ENCODE measurements around the gene TEX261. TPM values are rescaled to one million over a fixed set of nuclear protein-coding genes. Genes with fewer than 3 reads are reported as not detected.
A peak's percentile ranks its signal among the peaks of the same experiment; 100 is the strongest.

TEX261 gene
- total RNA-seq, 1 experiment from 2014 or later: 54.2 TPM

DNA sequence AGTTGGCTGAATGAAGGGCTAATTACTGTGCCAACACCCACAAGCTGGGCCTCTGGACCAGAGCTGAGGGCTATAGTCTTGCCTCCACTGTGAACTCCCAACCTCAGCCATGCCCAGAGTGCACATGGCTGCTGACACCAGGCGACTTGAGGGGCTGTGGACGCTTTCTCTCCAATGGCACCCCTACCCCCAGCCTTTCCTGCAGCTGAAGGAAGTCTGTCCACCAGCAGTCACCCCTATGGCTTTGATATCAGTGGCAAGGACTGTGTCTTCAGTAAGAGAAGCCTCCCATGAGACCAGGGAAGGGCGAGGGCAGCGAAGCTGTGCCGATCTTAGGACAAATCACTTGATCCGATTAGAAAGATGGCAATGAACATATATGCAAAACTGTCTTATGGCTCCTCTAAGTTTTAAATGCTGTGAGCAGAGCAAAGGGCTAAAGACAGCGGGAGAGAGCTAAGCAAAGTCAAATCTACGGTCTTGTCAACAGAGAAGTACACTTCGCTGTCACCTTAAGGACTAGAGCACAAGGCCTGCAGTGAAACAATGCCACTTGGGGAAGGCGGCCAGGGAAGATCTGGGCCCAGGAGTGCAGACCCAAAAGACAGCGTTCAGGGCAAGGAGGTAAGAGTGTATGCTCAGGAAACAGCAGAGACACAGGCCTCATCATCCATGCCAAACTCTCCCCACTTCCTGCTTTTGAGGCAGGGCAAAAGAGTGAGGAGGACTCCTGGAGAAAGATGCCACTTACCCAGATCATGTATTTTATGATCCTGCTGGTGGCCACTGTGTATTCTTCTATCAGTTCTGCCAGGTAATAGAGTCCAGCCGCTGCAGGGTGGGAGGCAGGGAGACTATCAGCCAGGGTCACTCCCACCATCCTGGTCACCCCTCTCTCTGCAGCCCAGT is 1.5 kb downstream of the TEX261 start:
- Histone ChIP-seq H3F3A (ENCODE audit: low read length, unreplicated experiment) (no peaks in the 10 kb centered on the region), H3K36me3 (ENCODE audit: low read depth, low read length) (peaks cover 14% of the 10 kb centered on the region; the same call in 1 of the 2 replicates), H3K27me3 (ENCODE audit: low read length) (no peaks in the 10 kb centered on the region), H3K79me2 (ENCODE audit: low read length) (peaks cover 30% of the 10 kb centered on the region), H3K9me3 (ENCODE audit: low read length) (no peaks in the 10 kb centered on the region), H3K4me1 (ENCODE audit: insufficient read depth, low read length) (peaks cover 11% of the 10 kb centered on the region), H3K9ac (ENCODE audit: low read length) (peak overlapping the region; percentile 92; the same call in 1 of the 2 replicates), H4K20me1 (ENCODE audit: low read length) (peaks cover 14% of the 10 kb centered on the region; the same call in 1 of the 2 replicates), H3K4me3 (ENCODE audit: low read length) (peak overlapping the region; percentile 83), H2AFZ (ENCODE audit: low read length) (no peak overlapping the region), H3K27ac (ENCODE audit: low read length) (no peak overlapping the region), H3K4me2 (ENCODE audit: low read length) (peak overlapping the region; percentile 89), H3K9me2 (replicated peaks; ENCODE audit: low read length) (no peaks in the 10 kb centered on the region)
- no peak for TF ChIP-seq EZH2 (IDR thresholded peaks at IDR 0.05; ENCODE audit: low read length, unreplicated experiment)
- no peak for TF ChIP-seq EZH2phosphoT487 (IDR thresholded peaks at IDR 0.05; ENCODE audit: borderline replicate concordance, low read length)
- TF ChIP-seq, protein P1, sequence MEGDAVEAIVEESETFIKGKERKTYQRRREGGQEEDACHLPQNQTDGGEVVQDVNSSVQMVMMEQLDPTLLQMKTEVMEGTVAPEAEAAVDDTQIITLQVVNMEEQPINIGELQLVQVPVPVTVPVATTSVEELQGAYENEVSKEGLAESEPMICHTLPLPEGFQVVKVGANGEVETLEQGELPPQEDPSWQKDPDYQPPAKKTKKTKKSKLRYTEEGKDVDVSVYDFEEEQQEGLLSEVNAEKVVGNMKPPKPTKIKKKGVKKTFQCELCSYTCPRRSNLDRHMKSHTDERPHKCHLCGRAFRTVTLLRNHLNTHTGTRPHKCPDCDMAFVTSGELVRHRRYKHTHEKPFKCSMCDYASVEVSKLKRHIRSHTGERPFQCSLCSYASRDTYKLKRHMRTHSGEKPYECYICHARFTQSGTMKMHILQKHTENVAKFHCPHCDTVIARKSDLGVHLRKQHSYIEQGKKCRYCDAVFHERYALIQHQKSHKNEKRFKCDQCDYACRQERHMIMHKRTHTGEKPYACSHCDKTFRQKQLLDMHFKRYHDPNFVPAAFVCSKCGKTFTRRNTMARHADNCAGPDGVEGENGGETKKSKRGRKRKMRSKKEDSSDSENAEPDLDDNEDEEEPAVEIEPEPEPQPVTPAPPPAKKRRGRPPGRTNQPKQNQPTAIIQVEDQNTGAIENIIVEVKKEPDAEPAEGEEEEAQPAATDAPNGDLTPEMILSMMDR (conservative IDR thresholded peaks at IDR 0.05; ENCODE audit: low read depth, low read length): no peak
- ATAC-seq (no peak), DNase-seq (no peak)
- ChIA-PET CTCF (no interaction called here), POLR2A (ENCODE audit: unreplicated experiment) (no interaction called here)
- intact Hi-C loops (cut with micrococcal nuclease): no loop called here
- BruUV-seq (replicated peaks): TSS peak; percentile 42

DNA sequence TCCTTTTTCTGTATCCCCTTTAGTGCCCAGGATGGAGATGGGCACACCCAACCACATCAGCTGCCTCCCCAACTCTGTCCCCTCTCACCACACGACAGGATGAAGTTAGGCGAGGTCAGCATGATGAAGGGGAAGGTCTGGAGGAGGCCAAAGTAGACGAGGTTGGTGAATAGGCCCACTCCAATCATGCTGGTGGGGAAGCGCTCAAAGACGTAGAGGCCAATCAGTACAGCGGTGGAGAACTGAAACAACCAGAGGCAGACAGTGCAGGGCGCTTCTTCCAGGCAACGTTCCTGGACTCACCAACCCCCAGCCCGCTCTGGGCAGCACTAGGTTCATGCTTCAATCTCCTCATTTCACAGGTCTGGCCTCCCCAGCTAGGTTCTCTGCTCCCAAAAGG is 2.9 kb downstream of the TEX261 start:
- Histone ChIP-seq H3K79me2 (ENCODE audit: low read length) (peaks cover 30% of the 10 kb centered on the region), H3K36me3 (ENCODE audit: low read depth, low read length) (peaks cover 20% of the 10 kb centered on the region; the same call in 1 of the 2 replicates)

More for the DNA sequence above, 2.9 kb downstream of the TEX261 start:
- H3K9me2 ChIP-seq (replicated peaks; ENCODE audit: low read length): no peaks in the 10 kb centered on the region
- DNase-seq (no peak), ATAC-seq (no peak)
- H2AFZ ChIP-seq (ENCODE audit: low read length): no peak overlapping the region
- no peak overlapping the region for H3K4me2 ChIP-seq (ENCODE audit: low read length)
- no peaks in the 10 kb centered on the region for H3K27me3 ChIP-seq (ENCODE audit: low read length)
- TF ChIP-seq, protein P1 (conservative IDR thresholded peaks at IDR 0.05; ENCODE audit: low read depth, low read length): no peak
- TF ChIP-seq EZH2phosphoT487 (IDR thresholded peaks at IDR 0.05; ENCODE audit: borderline replicate concordance, low read length): no peak
- TF ChIP-seq EZH2 (IDR thresholded peaks at IDR 0.05; ENCODE audit: low read length, unreplicated experiment): no peak
- H3K27ac ChIP-seq (ENCODE audit: low read length): no peak overlapping the region
- intact Hi-C loops (cut with micrococcal nuclease): no loop called here
- H3F3A ChIP-seq (ENCODE audit: low read length, unreplicated experiment): no peaks in the 10 kb centered on the region
- H3K4me3 ChIP-seq (ENCODE audit: low read length): no peak overlapping the region
- no peaks in the 10 kb centered on the region for H3K9me3 ChIP-seq (ENCODE audit: low read length)
- H4K20me1 ChIP-seq (ENCODE audit: low read length): peaks cover 14% of the 10 kb centered on the region; the same call in 1 of the 2 replicates
- no TSS peak for BruUV-seq (replicated peaks)
- ChIA-PET POLR2A (ENCODE audit: unreplicated experiment) (no interaction called here), CTCF (no interaction called here)
- H3K9ac ChIP-seq (ENCODE audit: low read length): no peak overlapping the region
- H3K4me1 ChIP-seq (ENCODE audit: insufficient read depth, low read length): peaks cover 11% of the 10 kb centered on the region
